IMR-90 (cell line): Measurements from ENCODE around the gene NAT10. TPM values are rescaled to one million over a fixed set of nuclear protein-coding genes. Genes with fewer than 3 reads are reported as not detected.

Source experiments
- ATAC-seq: fragments of 200-7000 bp; cut with Tn5 transposase; 2 replicates; pipeline ENCODE4 v1.9.1; 2020; ENCODE audit warnings: low read depth, mild to moderate bottlenecking, moderate library complexity
- BruUV-seq: library from RNA; stranded (reverse); fragments of 400-500 nt; replicated peaks from 2 replicates; lab custom pipeline; 2021; lab: Mats Ljungman, UMichigan
- CTCF ChIA-PET: fragments of 300-600 bp; formaldehyde crosslinking; extraction: SDS; loops from one replicate; lab custom pipeline; 2021; ENCODE audit warnings: antibody characterized with exemption; lab: Yijun Ruan, JAX
- POLR2A ChIA-PET: fragments of 300-600 bp; sonication (Branson Sonifier 250); formaldehyde crosslinking; loops from one replicate; lab custom pipeline; 2022; ENCODE audit warnings: antibody characterized with exemption; ENCODE audit not compliant: unreplicated experiment; lab: Charles Lee
- DNase-seq: peaks from one replicate; pipeline ENCODE4 v3.0.0; 2013
- H2AFZ ChIP-seq: replicated peaks from 2 replicates; pipeline ENCODE3; 2013; ENCODE audit warnings: low read length, mild to moderate bottlenecking; ENCODE audit not compliant: poor library complexity
- H2AK5ac ChIP-seq: 2 replicates; pipeline ENCODE4 v1.6.1; 2013; ENCODE audit warnings: low read depth, low read length, inconsistent platforms
- H2AK9ac ChIP-seq: replicated peaks from 2 replicates; pipeline ENCODE3; 2013; ENCODE audit warnings: mild to moderate bottlenecking, low read depth, low read length, moderate library complexity; ENCODE audit not compliant: poor library complexity
- H2BK120ac ChIP-seq: 2 replicates; pipeline ENCODE4 v1.6.1; 2013; ENCODE audit warnings: low read depth, low read length, inconsistent platforms
- H2BK15ac ChIP-seq: 3 replicates; pipeline ENCODE4 v1.6.1; 2013; ENCODE audit warnings: low read depth, low read length, inconsistent platforms
- H2BK20ac ChIP-seq: 2 replicates; pipeline ENCODE4 v1.6.1; 2013; ENCODE audit warnings: low read depth, mild to moderate bottlenecking, inconsistent platforms, low read length, moderate library complexity
- H2BK5ac ChIP-seq: 2 replicates; pipeline ENCODE4 v1.6.1; 2013; ENCODE audit warnings: mild to moderate bottlenecking, low read depth, low read length, inconsistent platforms; ENCODE audit not compliant: poor library complexity, severe bottlenecking
- H3K14ac ChIP-seq: replicated peaks from 2 replicates; pipeline ENCODE4 v1.6.1; 2013; ENCODE audit warnings: low read depth, low read length, inconsistent platforms
- H3K18ac ChIP-seq: 2 replicates; pipeline ENCODE4 v1.6.1; 2013; ENCODE audit warnings: low read depth, low read length, control low read depth
- H3K23ac ChIP-seq: 2 replicates; pipeline ENCODE4 v1.6.1; 2013; ENCODE audit warnings: low read depth, low read length, inconsistent platforms
- H3K27ac ChIP-seq: 2 replicates; pipeline ENCODE4 v1.5.1; 2013; ENCODE audit warnings: mild to moderate bottlenecking, control low read depth, low read length; ENCODE audit not compliant: insufficient read depth
- H3K27me3 ChIP-seq: 2 replicates; pipeline ENCODE4 v1.6.1; 2013; ENCODE audit warnings: low read length; ENCODE audit not compliant: control insufficient read depth, insufficient read depth
- H3K36me3 ChIP-seq: 2 replicates; pipeline ENCODE4 v1.6.1; 2013; ENCODE audit warnings: low read length, mixed read lengths; ENCODE audit not compliant: control insufficient read depth, insufficient read depth
- H3K4ac ChIP-seq: 2 replicates; pipeline ENCODE4 v1.6.1; 2013; ENCODE audit warnings: low read depth, low read length, inconsistent platforms
- H3K4me1 ChIP-seq: 2 replicates; pipeline ENCODE4 v1.6.1; 2013; ENCODE audit warnings: low read length, mixed read lengths; ENCODE audit not compliant: control insufficient read depth, insufficient read depth
- H3K4me2 ChIP-seq: 2 replicates; pipeline ENCODE4 v1.6.1; 2013; ENCODE audit warnings: low read depth, mild to moderate bottlenecking, control low read depth, low read length, moderate library complexity
- H3K4me3 ChIP-seq: 2 replicates; pipeline ENCODE4 v1.5.1; 2013; ENCODE audit warnings: low read depth, mild to moderate bottlenecking, control low read depth, low read length, moderate library complexity; ENCODE audit not compliant: insufficient read depth
- H3K56ac ChIP-seq: 2 replicates; pipeline ENCODE4 v1.6.1; 2013; ENCODE audit warnings: low read length, inconsistent platforms; ENCODE audit not compliant: insufficient read depth; ENCODE audit errors: extremely low read depth
- H3K79me1 ChIP-seq, 2 experiments: 2 replicates each; pipeline ENCODE4 v1.6.1; 2013; ENCODE audit warnings: low read length in 2 of 2, inconsistent platforms in 1 of 2, low read depth in 1 of 2
- H3K9ac ChIP-seq: 2 replicates; pipeline ENCODE4 v1.6.1; 2013; ENCODE audit warnings: low read depth, low read length, control low read depth
- H3K9me1 ChIP-seq: 2 replicates; pipeline ENCODE4 v1.6.1; 2013; ENCODE audit warnings: low read length, inconsistent platforms; ENCODE audit not compliant: insufficient read depth
- H3K9me3 ChIP-seq: 2 replicates; pipeline ENCODE4 v1.6.1; 2013; ENCODE audit warnings: low read length; ENCODE audit not compliant: control insufficient read depth, insufficient read depth
- H4K20me1 ChIP-seq: 2 replicates; pipeline ENCODE4 v1.6.1; 2013; ENCODE audit warnings: low read length, inconsistent platforms; ENCODE audit not compliant: insufficient read depth
- H4K5ac ChIP-seq: 2 replicates; pipeline ENCODE4 v1.6.1; 2013; ENCODE audit warnings: mild to moderate bottlenecking, low read depth, low read length, control low read depth
- H4K8ac ChIP-seq, 2 experiments: 2 replicates each; pipeline ENCODE4 v1.6.1; 2013; ENCODE audit warnings: low read depth in 2 of 2, low read length in 2 of 2, control low read depth in 1 of 2, inconsistent platforms in 1 of 2
- H4K91ac ChIP-seq: 2 replicates; pipeline ENCODE4 v1.6.1; 2013; ENCODE audit warnings: low read depth, low read length, inconsistent platforms; ENCODE audit not compliant: insufficient read depth
- CEBPB ChIP-seq: IDR thresholded peaks from 2 replicates; pipeline ENCODE4 v1.6.1; 2012; ENCODE audit warnings: low read depth, low read length, improper control_type of control experiment
- CHD1 ChIP-seq: IDR thresholded peaks from 2 replicates; pipeline ENCODE4 v1.6.1; 2012; ENCODE audit warnings: low read depth, low read length, improper control_type of control experiment
- MAFK ChIP-seq: IDR thresholded peaks from 2 replicates; pipeline ENCODE4 v1.6.1; 2012; ENCODE audit warnings: low read depth, low read length, improper control_type of control experiment
- MAZ ChIP-seq: IDR thresholded peaks from 2 replicates; pipeline ENCODE4 v1.6.1; 2012; ENCODE audit warnings: low read depth, mild to moderate bottlenecking, low read length, improper control_type of control experiment, moderate library complexity, borderline replicate concordance
- MXI1 ChIP-seq: IDR thresholded peaks from 2 replicates; pipeline ENCODE4 v1.6.1; 2012; ENCODE audit warnings: low read depth, mild to moderate bottlenecking, low read length, moderate library complexity, borderline replicate concordance
- POLR2A ChIP-seq: IDR thresholded peaks from 2 replicates; pipeline ENCODE4 v1.6.1; 2012; ENCODE audit warnings: mild to moderate bottlenecking, low read depth, low read length
- RAD21 ChIP-seq: IDR thresholded peaks from 2 replicates; pipeline ENCODE4 v1.6.1; 2012; ENCODE audit warnings: low read length, improper control_type of control experiment
- SMC3 ChIP-seq: fragments of 150-350 bp; IDR thresholded peaks from 2 replicates; pipeline ENCODE4 v1.6.1; 2016; ENCODE audit warnings: low read depth, mild to moderate bottlenecking, antibody characterized with exemption, low read length, moderate library complexity
- WGBS, 2 experiments: methylation state at CpG; one replicate each; pipeline versions ENCODE4 v1.1.5 to v1.1.7; 2013; ENCODE audit warnings: missing lambda C conversion rate in 2 of 2; ENCODE audit not compliant: insufficient read length in 1 of 2; ENCODE audit errors: extremely low coverage in 2 of 2; 5-methylcytosine and 5-hydroxymethylcytosine counted together
- dilution Hi-C: fragments of 300-500 bp; cut with HindIII; formaldehyde crosslinking; loops from one replicate; pipeline ENCODE4 v1.14.3; 2018; ENCODE audit warnings: low sequenced_read_pairs; ENCODE audit not compliant: unreplicated experiment
- in situ Hi-C: fragments of 300-500 bp; cut with MboI; formaldehyde crosslinking; loops from 3 replicates; pipeline ENCODE4 v1.14.3; 2019; ENCODE audit warnings: low sequenced_read_pairs, inconsistent platforms, mixed read lengths
- intact Hi-C: fragments of 100-400 bp; cut with micrococcal nuclease; formaldehyde crosslinking; loops from 2 replicates; pipeline ENCODE4 v1.10.0; 2022
- polyA plus RNA-seq, 3 experiments: library from polyadenylated mRNA; depleted of rRNA; stranded (reverse); fragments of >200 nt; gene quantifications; 2 replicates each; pipeline ENCODE4 v1.2.3, GENCODE V29; 2012; ENCODE audit warnings: low replicate concordance in 1 of 3
- total RNA-seq: library from RNA; depleted of rRNA; stranded (reverse); fragments of >200 nt; gene quantifications from 2 replicates; pipeline ENCODE4 v1.2.3, GENCODE V29; 2012
- TF ChIP-seq, protein P1 (sequence below): conservative IDR thresholded peaks from 2 replicates; pipeline ENCODE4 v1.5.1; 2012; ENCODE audit warnings: mild to moderate bottlenecking, low read depth, low read length, improper control_type of control experiment

Gene NAT10
- total and polyA plus RNA-seq, 2 of the 4 experiments (the other 2 are of a cell fraction), result 28.1 to 34.8 TPM

DNA sequence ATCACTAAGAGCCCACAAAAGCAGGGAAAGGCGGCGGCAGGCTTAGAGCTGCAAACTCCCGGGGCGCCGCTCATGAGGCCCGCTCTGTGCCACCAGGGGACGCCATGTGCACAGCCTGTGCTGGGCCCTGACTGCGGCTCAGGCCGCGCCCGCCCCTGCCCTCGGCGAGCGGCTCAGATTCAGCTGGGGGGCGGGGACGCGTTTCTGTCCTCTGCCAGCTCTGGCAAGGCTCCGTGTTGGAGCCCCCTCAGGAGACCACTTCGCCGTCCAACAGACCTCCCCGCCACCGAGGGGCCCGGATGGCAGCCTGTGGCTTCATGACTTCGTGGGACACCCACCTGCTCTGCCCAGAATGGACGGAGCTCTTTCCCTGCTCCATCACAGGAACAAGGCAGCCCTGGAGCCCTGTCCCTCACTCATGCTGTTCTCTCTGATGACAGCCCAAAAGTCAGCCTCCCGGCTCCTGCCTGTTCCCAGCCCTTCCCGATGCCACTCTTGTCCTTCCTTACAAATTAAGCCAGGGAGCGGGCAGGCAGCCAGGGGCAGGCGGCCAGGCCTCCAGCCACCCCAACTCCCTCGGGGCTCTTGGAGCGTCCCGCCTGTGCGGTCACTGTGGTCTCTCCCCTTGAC lies 69.1 kb downstream of the NAT10 start:
- no peak overlapping the region for H3K18ac ChIP-seq
- H3K56ac ChIP-seq, result no peak overlapping the region
- peaks cover 6% of the 10 kb centered on the region; the same call in 1 of the 2 replicates for H3K4me1 ChIP-seq
- intact Hi-C loops (loop anchor here (1.0 to 5.0 kb wide), 3 partner anchors 178 to 318 kb away; no protein-coding TSS in a partner anchor), in situ Hi-C loops (loop anchor here (5.0 to 10.0 kb wide), 2 partner anchors 183 to 320 kb away; partner anchors contain the start of gene ABTB2), dilution Hi-C loops (loop anchor here (25.0 kb wide), 1 partner anchor 163 kb away; no protein-coding TSS in a partner anchor)
- H3K4me3 ChIP-seq, result no peak overlapping the region
- no peak overlapping the region for H2BK120ac ChIP-seq
- no peak overlapping the region for H2BK20ac ChIP-seq
- H3K9me1 ChIP-seq, result peaks cover 3% of the 10 kb centered on the region; the same call in 1 of the 2 replicates
- no peak overlapping the region for H3K4ac ChIP-seq
- CTCF ChIA-PET, result interaction anchor here (0.6 to 1.9 kb wide), 24 partner anchors 10 to 318 kb away, joined by 3 to 37 read pairs (median 4); partner anchors contain the start of gene ABTB2
- no peaks in the 10 kb centered on the region; the same call in 1 of the 2 replicates for H4K20me1 ChIP-seq
- H2AFZ ChIP-seq, result peak overlapping the region; percentile 44
- DNase-seq (peak; percentile 49), ATAC-seq (peak; percentile 99)
- POLR2A ChIA-PET, result interaction anchor here (0.7 kb wide), 1 partner anchor 182 kb away, joined by 14 read pairs; no protein-coding TSS in a partner anchor
- H2BK15ac ChIP-seq, result no peak overlapping the region
- H2AK5ac ChIP-seq, result 0 out of 2 replicates have a peak overlapping the region, but pooled peaks have one; percentile 16
- BruUV-seq, result no TSS peak
- no peaks in the 10 kb centered on the region for H3K9me3 ChIP-seq
- H4K5ac ChIP-seq, result no peak overlapping the region
- H3K27ac ChIP-seq, result no peak overlapping the region
- H3K9ac ChIP-seq, result no peak overlapping the region
- no peaks in the 10 kb centered on the region for H3K79me1 ChIP-seq
- no peak overlapping the region for H4K8ac ChIP-seq
- no peaks in the 10 kb centered on the region for H3K36me3 ChIP-seq
- no peak for TF ChIP-seq MAFK
- peak; percentile 71; the same call in 1 of the 2 replicates for TF ChIP-seq MAZ
- 0 out of 2 replicates have a peak, but pooled peaks have one; percentile 55 for TF ChIP-seq POLR2A
- no peak for TF ChIP-seq CHD1
- no peak for TF ChIP-seq CEBPB
- 0 out of 2 replicates have a peak, but pooled peaks have one; percentile 39 for TF ChIP-seq MXI1
- peak; percentile 100 for TF ChIP-seq SMC3
- TF ChIP-seq, protein P1, sequence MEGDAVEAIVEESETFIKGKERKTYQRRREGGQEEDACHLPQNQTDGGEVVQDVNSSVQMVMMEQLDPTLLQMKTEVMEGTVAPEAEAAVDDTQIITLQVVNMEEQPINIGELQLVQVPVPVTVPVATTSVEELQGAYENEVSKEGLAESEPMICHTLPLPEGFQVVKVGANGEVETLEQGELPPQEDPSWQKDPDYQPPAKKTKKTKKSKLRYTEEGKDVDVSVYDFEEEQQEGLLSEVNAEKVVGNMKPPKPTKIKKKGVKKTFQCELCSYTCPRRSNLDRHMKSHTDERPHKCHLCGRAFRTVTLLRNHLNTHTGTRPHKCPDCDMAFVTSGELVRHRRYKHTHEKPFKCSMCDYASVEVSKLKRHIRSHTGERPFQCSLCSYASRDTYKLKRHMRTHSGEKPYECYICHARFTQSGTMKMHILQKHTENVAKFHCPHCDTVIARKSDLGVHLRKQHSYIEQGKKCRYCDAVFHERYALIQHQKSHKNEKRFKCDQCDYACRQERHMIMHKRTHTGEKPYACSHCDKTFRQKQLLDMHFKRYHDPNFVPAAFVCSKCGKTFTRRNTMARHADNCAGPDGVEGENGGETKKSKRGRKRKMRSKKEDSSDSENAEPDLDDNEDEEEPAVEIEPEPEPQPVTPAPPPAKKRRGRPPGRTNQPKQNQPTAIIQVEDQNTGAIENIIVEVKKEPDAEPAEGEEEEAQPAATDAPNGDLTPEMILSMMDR, result peak; percentile 98
- peak; percentile 100 for TF ChIP-seq RAD21
- H3K4me2 ChIP-seq, result peak overlapping the region; percentile 83
- no peak overlapping the region for H3K23ac ChIP-seq
- WGBS, 2 experiments, result 13% methylated on average over 5 of the region's 33 CpGs; no CpG with 5 or more reads in 1 of the 2 experiments
- no peak overlapping the region for H3K14ac ChIP-seq
- peak overlapping the region; percentile 77 for H2AK9ac ChIP-seq
- H2BK5ac ChIP-seq, result no peak overlapping the region
- H3K27me3 ChIP-seq, result peaks cover 11% of the 10 kb centered on the region
- H4K91ac ChIP-seq, result no peak overlapping the region
